CD4-positive, alpha-beta T cell treated with Interleukin-4 for 4 hours (primary cell): ENCODE data around the gene CCDC107.
"Not testable (repeated sequence)": the region's sequence is repeated elsewhere in the genome, so short reads cannot be mapped to it uniquely, and the experiment has no call there.

Source experiments
- DNase-seq: peaks from one replicate; pipeline ENCODE4 v3.0.0-alpha.2; 2020

The CCDC107 gene

DNA sequence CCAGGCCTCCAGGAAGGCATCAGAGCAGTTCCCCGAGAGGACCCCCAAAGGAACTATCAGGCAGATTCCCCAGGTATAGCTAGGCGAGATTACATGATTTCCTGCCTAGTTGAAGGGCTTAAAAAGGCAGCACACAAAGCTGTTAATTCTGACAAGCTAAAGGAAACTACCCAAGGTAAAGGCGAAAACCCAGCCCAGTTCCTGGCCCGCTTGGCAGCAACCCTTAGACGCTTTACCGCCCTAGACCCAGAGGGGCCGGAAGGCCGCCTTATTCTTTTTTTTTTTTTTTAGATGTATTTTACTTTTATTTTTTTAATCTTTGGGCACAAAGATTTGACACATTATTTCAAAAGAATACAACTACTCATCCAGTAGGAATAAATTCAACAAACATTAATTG, 19.3 kb upstream of the CCDC107 start:
- DNase-seq = peak; percentile 57

- DNase-seq = not testable (repeated sequence)
Observed at GRCh38 chr9:35639225-35639624, 18.9 kb upstream of the CCDC107 start.

DNA sequence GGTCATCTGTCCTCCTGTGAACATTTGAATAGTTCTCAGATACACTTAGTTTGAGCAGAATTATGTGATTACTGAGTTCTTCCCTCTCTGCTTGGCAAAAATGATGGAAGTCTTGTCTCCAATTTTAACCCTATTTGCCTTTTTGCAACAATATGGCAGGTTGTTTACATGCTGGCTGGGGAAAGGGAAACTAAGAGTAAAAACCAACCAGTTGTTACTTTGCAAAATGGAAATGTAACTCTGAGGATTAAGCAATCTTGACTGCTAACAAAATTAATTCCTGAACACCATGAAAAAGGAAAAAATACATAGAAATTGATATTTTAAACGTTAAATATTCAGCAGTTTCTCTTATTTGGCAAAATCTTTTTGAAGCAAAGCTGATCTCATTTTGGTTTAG, 18.5 kb upstream of the CCDC107 start:
- no peak for DNase-seq

GRCh38 chr9:35640431-35640830, 17.7 kb upstream of the CCDC107 start:
- not testable (repeated sequence) for DNase-seq

- DNase-seq = not testable (repeated sequence)
Observed at GRCh38 chr9:35641478-35641877, 16.6 kb upstream of the CCDC107 start.

GRCh38 chr9:35643046-35643445, 15.0 kb upstream of the CCDC107 start:
- DNase-seq = no peak

DNA sequence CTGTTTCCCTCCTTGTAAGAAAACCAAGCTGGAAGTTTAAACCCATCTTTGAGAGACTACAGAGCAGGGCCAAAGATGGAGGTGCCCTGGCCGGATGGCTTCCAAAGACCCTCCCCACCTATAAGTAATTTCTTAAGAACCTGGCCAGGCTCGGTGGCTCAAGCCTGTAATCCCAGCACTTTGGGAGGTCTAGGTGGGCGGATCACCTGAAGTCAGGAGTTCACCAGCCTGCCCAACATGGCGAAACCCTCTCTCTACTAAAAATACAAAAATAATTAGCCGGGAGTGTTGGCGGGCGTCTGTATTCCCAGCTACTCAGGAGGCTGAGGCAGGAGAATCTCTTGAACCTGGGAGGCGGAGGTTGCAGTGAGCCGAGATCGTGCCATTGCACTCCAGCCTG, 12.4 kb upstream of the CCDC107 start:
- DNase-seq = not testable (repeated sequence)

DNA sequence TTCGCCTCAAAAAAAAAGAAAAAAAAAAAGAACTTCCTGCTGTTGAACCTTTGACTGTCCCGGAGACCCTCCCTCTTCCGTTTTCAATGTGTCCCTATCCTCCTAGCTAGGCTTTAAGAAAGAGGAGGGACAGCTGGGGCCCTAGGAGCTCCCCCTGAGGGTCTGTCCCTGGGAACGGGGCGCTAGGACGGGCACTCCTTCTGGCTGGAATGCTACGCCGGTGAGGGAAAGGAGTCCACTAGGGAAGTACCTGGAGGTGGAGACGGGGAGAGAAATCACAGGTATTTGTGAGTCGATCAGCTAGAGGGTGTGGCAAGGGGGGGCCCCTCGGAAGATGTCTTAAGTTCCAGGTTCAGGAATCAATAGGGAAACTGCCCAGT, 11.9 kb upstream of the CCDC107 start:
- no peak for DNase-seq

- DNase-seq = peak; percentile 86
Observed at GRCh38 chr9:35646533-35647265, 11.4 kb upstream of the CCDC107 start.

GRCh38 chr9:35649431-35650340, 8.4 kb upstream of the CCDC107 start:
- DNase-seq = peak; percentile 39

DNA sequence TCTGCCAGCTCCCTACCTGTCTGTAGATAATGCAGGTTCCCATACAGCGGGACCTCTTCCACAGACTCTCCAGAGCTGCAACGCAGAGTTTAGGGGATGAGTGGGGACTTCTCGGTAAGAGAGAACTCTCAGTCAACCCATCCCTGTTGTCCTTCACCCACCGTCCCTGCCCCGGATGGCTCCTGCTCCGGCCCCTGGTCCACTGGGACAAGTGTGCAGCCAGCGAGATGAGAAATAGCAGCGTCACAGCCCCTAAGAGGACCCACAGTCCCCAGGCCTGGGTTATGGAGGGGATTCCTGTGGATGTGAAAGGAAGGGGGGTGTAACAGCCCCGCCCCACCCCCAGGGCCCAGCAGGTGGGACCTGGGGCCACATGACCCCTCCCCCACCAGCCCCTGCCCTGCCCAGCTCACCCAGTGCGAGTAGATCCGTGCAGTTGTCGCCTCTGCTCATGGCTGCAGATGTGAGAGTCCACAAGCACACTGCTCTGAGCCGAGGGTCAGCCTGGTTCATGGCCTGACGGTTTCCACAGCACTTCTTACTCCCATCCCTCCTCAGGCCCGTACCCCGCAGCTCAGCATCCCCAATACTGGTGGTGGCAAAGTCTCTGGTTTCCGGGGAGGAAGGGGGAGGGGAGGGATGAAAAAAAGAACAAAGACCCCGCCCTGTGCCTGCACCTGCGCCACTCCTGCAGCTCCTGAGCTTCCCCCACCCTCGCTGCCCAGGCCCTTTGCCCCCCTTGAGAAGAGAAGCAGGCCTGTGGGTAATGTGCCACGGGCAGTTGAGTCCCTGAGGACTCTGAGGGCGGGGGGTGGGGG, 7.5 kb upstream of the CCDC107 start, which contains the start of gene SIT1:
SIT1 (minus strand) TSS at position 591 of the 818 bp plus-strand sequence; CDS start at position 513, 78 bp downstream.
- DNase-seq = peak; percentile 29

DNA sequence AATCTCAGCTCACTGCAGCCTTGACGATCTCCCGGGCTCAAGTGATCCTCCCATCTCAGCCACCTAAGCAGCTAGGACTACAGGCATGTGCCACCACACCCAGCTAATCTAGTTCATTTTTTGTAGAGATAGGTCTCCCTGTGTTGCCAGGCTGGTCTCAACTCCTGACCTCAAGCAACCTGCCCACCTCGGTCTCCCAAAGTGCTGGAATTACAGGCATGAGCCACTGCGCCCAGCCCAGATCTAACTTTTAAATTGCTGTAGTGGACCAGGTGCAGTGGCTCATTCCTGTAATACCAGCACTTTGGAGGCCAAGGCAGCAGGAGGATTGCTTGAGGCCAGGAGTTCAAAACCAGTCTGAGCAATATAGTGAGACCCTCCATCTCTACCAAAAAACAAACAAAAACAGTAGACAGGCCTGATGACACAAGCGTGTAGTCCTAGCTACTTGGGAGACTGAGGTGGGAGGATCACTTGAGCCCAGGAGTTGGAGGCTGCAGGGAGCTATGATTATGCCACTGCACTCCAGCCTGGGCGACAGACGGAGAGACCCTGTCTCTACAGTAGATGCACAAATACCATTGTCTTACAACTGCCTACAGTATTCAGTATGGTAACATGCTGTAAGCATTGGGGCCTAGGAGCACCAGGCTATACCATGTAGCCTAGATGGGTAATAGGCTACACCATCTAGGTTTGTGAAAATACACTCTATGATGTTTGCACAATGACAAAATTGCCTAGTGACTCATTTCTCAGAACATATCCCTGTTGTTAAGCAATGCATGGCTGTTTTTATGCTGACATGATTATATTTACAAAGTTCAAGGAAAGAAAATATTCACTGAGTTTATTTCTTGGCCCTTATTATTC, 5.9 kb upstream of the CCDC107 start:
- no peak for DNase-seq

GRCh38 chr9:35652829-35653209, 5.3 kb upstream of the CCDC107 start:
- no peak for DNase-seq

DNA sequence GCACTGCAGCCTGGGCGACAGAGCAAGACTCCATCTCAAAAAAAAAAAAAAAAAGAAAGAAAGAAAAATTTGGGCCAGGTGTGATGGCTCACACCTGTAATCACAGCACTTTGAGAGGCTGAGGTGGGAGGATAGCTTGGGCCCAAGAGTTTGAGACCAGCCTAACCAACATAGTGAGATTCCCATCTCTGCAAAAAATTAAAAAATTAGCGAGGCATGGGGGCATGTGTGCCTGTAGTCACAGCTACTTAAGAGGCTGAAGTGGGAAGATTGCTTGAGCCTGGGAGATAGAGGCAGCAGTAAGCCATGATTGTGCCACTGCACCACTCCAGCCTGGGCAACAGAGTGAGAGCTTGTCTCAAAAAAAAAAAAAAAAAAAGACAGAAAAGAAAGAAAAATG, 4.5 kb upstream of the CCDC107 start:
- no peak for DNase-seq

GRCh38 chr9:35656348-35656747, 1.7 kb upstream of the CCDC107 start:
- DNase-seq = no peak

GRCh38 chr9:35656831-35657545, 1.1 kb upstream of the CCDC107 start:
- DNase-seq = no peak

DNA sequence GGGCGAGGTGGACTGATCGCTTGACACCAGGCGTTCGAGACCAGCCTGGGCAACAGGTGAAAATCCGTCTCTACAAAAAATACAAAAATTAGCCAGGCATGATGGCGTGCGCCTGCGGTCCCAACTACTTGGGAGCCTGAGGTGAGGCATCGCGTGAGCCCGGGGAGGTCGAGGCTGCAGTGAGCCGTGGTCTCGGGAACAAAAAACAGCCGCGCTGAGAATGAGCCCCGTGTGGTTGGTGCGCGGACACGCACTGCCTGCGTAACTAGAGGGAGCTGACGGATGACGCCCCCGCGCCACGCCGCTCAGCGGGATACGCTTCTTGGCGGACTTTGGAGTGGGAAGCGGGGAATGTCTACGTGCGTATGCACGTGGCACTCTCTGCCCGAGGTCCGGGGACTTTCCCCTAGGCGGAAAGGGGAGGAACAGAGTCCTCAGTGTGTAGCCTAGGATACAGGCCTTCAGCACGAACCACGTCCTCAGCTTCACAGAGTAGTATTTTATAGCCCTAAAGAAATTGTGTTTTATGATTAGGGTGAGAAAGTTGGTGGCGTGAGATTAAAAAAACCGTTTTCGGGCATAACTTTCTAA, 451 bp upstream of the CCDC107 start, which contains the start of gene RMRP:
RMRP (minus strand) TSS at position 474 of the 591 bp plus-strand sequence.
- peak; percentile 96 for DNase-seq

- DNase-seq = no peak
Observed at GRCh38 chr9:35658968-35659220, 802 bp downstream of the CCDC107 start.

GRCh38 chr9:35659340-35659739, 1.2 kb downstream of the CCDC107 start:
- no peak for DNase-seq

DNA sequence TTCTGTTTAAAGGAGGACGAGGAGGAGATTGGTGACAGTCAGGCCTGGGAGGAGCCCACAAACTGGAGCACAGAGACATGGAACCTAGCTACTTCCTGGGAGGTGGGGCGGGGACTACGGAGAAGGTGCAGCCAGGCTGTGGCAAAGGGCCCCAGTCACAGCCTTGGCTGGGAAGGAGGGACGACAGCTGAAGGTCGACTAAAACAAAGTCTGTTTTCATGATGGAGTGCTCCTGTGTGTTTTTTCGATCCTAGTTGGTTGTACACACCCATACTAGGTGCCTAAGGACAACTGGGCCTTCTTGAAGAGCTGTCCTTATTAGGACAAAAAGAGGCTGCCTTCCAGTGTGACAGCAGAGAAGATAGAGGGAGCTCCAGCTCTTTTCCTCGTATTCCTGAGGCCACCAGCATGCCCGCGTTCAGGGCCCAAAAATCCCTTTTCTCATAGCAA, 2.9 kb downstream of the CCDC107 start:
- no peak for DNase-seq

DNA sequence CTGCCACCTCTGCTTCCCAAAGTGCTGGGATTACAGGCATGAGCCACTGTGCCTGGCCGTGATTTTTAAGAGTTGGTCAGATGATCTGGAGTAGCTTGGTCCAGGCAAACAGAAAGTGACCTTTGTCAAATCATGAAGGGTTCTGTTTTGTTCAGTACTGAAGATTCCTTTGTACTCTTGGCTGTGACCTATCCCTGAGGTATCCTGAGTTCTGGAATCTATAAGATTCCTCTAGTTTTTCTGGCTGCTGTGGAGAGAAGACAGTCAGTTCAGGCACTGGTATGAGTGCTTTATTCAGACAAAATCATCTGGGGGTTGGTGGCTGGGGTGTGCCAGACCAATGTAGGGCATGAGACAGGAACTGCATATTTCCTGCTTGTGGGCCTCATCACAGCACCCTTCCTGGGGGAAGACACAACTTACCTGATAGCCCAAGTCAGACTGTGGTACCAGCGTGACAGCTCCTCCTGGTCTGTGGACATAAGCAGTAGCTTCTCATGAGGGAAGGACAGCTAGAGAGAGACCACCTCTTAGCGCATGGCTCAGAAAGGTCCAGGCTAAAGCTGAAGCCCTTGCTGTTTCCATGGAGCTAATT, 3.8 kb downstream of the CCDC107 start:
- peak; percentile 62 for DNase-seq
